Stomach smooth muscle (tissue), 2 donors: ENCODE data around the gene ZGPAT.

ENCODE experiments used
- H3K27ac ChIP-seq: one replicate; pipeline ENCODE4 v1.7.0; 2013; ENCODE audit warnings: mild to moderate bottlenecking, low read length, inconsistent platforms
- H3K27me3 ChIP-seq, 2 donors: one replicate each; pipeline ENCODE4 v1.7.0; 2013; ENCODE audit warnings: low read length in 2 of 2; ENCODE audit not compliant: insufficient read depth in 2 of 2, control insufficient read depth in 1 of 2
- H3K36me3 ChIP-seq, 2 donors: one replicate each; pipeline ENCODE4 v1.7.0; 2013; ENCODE audit warnings: low read length in 2 of 2; ENCODE audit not compliant: control insufficient read depth in 2 of 2, insufficient read depth in 2 of 2
- H3K4me1 ChIP-seq: one replicate; pipeline ENCODE4 v1.7.0; 2013; ENCODE audit warnings: low read length; ENCODE audit not compliant: control insufficient read depth, insufficient read depth
- H3K4me3 ChIP-seq, 2 donors: one replicate each; pipeline ENCODE4 v1.7.0; 2013; ENCODE audit warnings: low read length in 2 of 2
- H3K9ac ChIP-seq, 2 donors: one replicate each; pipeline ENCODE4 v1.7.0; 2013; ENCODE audit warnings: low read length in 2 of 2, mild to moderate bottlenecking in 1 of 2
- H3K9me3 ChIP-seq, 2 donors: one replicate each; pipeline ENCODE4 v1.7.0; 2013; ENCODE audit warnings: low read length in 2 of 2; ENCODE audit not compliant: control insufficient read depth in 2 of 2
- donor health status: healthy.
- donor health status: Pancreatic carcinoma.

The ZGPAT gene

DNA sequence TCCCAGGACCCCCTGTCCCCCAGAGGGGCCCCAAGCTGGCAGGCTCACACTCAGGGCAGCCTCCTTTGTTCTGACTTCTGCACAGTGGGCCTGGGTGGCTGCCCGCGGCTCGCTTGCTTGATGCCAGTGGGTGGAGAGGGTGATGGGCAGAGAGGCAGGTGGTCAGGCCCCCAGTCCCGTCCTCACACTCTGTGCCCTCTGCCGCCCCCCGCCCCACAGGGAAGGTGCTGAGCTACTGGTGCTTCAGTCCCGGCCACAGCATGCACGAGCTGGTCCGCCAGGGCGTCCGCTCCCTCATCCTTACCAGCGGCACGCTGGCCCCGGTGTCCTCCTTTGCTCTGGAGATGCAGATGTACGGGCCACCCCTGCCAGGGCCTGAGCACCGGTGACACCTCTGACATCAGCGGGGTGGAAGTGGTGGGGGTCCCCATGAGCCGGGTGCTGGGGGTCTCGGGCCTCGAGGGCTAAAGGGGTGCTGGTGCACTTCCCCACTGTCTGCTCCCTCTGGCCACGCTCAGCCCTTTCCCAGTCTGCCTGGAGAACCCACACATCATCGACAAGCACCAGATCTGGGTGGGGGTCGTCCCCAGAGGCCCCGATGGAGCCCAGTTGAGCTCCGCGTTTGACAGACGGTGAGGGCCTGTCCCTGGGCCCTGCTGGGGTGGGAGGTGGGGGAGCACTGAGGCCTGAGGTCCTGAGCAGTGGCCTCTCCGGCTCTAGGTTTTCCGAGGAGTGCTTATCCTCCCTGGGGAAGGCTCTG is 20.2 kb upstream of the ZGPAT start:
- no peaks in the 10 kb centered on the region for H3K9me3 ChIP-seq
- H3K27me3 ChIP-seq: no peaks in the 10 kb centered on the region
- H3K9ac ChIP-seq: no peak overlapping the region
- H3K27ac ChIP-seq: peak overlapping the region; percentile 66
- peak overlapping the region in 1 of 2 donors; percentile 15 for H3K4me3 ChIP-seq
- H3K36me3 ChIP-seq: no peaks in the 10 kb centered on the region
- H3K4me1 ChIP-seq: peaks cover 37% of the 10 kb centered on the region

DNA sequence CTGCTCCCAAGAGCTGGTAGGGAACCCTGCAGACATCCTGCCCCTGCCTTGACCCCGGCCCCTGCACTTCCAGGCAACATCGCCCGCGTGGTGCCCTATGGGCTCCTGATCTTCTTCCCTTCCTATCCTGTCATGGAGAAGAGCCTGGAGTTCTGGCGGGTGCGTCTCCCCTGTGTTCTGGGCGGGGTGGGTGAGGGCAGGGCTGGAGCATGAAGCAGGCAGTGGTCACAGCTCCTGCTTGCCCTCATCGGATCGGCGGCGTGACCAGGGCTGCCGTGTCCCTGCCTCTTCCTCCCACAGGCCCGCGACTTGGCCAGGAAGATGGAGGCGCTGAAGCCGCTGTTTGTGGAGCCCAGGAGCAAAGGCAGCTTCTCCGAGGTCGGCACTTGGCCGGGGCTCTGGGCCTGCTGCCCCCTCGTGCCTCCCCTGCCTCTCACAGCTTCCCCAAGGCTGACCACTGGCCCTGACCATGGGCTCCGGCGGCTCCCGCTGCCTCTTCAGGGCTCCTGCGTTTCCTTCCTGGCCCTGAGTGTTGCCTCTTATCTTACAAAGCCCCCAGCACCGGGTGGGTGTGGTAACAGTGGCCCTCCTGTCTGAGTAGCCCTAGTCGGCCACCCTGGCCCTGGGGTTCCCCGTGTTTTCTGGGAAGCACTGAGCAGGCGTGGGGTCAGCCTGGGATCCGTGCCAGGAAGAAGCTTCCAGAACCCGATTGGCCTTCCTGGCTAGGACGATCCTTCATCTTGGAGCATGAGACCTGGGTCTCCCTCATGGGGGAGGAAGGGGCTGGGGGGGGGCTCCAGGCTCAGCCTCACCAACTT is 19.4 kb upstream of the ZGPAT start:
- Histone ChIP-seq H3K9ac (no peak overlapping the region), H3K36me3 (no peaks in the 10 kb centered on the region), H3K27me3 (no peaks in the 10 kb centered on the region), H3K27ac (peak overlapping the region; percentile 66), H3K4me1 (peaks cover 29% of the 10 kb centered on the region), H3K9me3 (no peaks in the 10 kb centered on the region), H3K4me3 (no peak overlapping the region)

DNA sequence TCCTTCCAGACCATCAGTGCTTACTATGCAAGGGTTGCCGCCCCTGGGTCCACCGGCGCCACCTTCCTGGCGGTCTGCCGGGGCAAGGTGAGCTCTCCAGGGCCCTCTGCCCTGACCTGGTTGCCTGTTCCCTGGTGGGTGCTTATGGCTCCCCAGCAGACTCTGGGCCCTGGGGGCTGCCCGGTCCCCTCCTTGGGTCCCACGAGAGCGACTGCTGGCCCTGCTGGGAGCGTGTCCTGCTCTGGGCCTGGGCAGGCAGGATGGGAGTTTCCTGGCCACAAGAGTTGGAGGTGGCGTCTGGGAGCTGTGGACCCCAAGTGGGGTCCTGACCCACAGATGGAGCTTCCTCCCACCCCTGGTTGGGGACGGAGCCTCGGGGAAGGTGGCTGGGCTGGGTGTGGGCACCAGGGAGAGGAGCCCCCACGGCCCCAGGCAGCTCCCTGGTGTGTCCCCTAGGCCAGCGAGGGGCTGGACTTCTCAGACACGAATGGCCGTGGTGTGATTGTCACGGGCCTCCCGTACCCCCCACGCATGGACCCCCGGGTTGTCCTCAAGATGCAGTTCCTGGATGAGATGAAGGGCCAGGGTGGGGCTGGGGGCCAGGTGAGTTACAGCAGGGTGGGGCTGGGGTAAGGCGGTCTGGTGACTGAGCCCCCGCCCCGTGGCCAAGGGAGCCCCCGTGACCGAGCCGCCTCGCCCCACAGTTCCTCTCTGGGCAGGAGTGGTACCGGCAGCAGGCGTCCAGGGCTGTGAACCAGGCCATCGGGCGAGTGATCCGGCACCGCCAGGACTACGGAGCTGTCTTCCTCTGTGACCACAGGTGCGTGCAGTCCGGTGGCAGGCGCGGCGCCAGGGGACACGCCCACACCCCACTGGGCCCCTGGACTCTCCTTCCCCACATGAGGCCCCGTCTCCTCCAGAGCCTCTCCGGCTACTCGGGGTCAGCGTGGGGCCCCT is 18.5 kb upstream of the ZGPAT start:
- H3K4me1 ChIP-seq: peaks cover 28% of the 10 kb centered on the region

DNA sequence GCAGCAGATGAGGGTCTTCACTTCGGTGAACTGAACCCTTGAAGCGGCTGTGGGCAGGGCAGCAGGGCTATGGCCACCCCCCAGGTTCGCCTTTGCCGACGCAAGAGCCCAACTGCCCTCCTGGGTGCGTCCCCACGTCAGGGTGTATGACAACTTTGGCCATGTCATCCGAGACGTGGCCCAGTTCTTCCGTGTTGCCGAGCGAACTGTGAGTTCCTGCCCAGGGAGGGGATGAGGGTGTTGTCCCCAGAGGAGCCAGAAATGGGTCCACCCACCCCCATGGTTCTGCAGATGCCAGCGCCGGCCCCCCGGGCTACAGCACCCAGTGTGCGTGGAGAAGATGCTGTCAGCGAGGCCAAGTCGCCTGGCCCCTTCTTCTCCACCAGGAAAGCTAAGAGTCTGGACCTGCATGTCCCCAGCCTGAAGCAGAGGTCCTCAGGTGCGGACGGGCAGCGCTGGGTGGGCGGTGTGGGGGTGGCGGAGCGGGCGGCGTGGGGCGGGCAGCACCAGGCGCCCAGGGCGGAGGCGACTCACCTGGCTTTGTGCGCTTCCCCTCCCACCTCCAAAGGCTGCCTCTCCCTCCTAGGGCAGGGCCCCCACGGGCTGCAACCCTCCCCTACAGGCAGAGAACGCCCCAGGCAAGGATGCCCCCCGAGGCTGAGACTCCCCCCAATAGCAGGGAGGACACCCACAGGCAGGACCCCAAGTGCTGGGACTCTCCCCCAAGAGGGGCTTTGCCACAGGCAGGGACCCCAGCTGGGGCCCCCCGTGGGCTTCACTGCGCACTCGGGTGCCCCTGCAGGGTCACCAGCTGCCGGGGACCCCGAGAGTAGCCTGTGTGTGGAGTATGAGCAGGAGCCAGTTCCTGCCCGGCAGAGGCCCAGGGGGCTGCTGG is 17.6 kb upstream of the ZGPAT start:
- Histone ChIP-seq H3K27me3 (no peaks in the 10 kb centered on the region), H3K9me3 (no peaks in the 10 kb centered on the region), H3K27ac (no peak overlapping the region), H3K4me1 (peaks cover 28% of the 10 kb centered on the region), H3K36me3 (peaks cover 0 to 3% of the 10 kb centered on the region in 2 donors), H3K4me3 (no peak overlapping the region), H3K9ac (no peak overlapping the region)

More for the DNA sequence above, 18.5 kb upstream of the ZGPAT start:
- Histone ChIP-seq H3K27me3 (no peaks in the 10 kb centered on the region), H3K4me3 (no peak overlapping the region), H3K27ac (peak overlapping the region; percentile 37), H3K9me3 (no peaks in the 10 kb centered on the region), H3K9ac (no peak overlapping the region), H3K36me3 (peaks cover 0 to 3% of the 10 kb centered on the region in 2 donors)

DNA sequence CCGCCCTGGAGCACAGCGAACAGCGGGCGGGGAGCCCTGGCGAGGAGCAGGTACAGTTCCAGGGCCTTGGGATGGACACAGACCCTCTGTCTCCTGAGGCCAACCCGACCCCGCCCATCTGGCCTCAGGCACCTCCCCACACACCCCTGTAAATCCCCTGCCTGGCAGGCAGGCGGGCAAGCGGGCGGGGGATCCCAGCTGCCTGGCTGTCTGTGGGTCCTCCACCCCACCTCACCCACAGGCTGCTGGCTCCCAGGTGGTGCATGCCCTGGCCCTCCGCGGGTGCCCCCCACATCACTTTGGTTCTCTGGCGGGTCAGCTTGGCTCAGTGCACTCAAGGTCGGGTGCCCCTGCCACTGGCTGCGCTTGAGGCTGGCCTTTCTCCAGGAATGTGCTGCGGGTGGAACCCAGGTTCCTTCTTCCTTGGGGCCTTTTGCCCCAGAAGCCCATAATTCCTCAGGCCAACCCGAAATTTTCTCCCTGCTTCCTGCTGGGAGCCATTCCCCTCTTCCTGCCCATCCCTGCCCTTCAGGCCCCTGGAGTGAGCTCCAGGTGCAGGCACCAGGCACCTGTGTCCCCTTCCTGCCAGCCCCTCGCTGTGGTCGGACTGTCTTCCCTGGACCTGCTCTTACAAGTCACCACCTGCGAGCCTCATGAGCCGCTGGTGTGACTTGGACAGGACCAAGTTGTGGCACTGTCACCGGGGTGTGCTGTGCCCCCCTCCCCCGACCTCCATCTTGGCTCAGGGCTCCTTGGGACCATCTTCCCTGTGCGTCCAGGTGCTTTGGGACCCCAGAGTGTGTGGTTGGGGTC is 16.7 kb upstream of the ZGPAT start:
- Histone ChIP-seq H3K27ac (no peak overlapping the region), H3K4me1 (peaks cover 24% of the 10 kb centered on the region), H3K9me3 (no peaks in the 10 kb centered on the region), H3K4me3 (no peak overlapping the region), H3K9ac (no peak overlapping the region), H3K36me3 (peaks cover 0 to 5% of the 10 kb centered on the region in 2 donors), H3K27me3 (no peaks in the 10 kb centered on the region)

DNA sequence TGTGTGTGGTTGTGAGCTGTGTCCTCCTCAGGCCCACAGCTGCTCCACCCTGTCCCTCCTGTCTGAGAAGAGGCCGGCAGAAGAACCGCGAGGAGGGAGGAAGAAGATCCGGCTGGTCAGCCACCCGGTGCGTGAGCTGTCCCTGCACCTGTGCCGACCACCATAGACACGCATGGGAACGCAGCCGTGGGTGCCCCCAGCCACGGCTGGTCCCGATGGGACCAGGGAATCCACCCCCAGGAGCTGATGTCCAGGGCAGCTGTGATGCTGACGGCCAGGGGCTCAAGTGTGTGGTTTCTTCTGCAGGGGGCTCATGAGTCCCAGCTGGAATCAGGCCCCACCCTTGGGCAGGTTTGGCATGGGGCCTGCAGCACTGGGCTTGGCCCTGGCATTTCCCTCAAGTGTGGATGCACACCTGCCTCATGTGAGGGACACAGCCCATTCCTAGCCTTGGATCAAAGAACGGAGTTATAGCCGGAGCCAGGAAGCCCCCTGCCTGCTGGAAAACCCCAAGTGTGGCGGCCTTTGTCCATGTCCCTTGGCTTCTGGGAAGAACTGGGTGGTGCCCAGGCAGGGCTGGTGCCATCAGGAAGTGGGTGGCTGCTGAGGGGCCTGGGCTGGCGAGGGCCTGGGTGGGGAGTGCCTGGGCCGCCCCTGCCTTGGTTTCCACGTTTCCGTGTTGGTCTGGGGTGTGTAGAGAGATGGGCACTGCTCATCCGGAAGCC is 16.0 kb upstream of the ZGPAT start:
- Histone ChIP-seq H3K27me3 (no peaks in the 10 kb centered on the region), H3K36me3 (peaks cover 0 to 5% of the 10 kb centered on the region in 2 donors), H3K27ac (no peak overlapping the region), H3K9me3 (no peaks in the 10 kb centered on the region), H3K9ac (no peak overlapping the region), H3K4me3 (no peak overlapping the region), H3K4me1 (peaks cover 20% of the 10 kb centered on the region)

DNA sequence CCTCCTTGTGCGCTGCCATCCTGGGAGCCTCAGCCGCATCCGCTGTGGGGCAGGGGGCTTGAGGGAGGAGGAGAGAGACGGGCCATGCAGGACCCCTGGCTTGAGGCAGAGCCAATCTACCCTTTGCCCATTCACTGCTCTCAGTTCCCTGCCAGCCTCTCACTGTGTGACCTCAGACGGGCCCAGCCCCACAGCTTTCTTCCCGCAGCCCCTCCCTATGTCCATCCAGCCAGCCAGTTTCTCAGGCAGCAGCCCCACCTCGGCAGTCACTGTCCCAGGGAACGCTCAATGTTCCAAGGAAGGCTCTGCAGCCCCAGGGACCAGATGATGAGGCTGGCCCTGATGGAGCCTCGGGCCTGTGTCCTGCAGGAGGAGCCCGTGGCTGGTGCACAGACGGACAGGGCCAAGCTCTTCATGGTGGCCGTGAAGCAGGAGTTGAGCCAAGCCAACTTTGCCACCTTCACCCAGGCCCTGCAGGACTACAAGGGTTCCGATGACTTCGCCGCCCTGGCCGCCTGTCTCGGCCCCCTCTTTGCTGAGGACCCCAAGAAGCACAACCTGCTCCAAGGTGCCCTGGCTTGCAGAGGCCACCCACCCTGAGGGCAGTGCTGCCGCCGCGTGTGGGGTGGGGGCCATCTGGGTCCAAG is 15.3 kb upstream of the ZGPAT start:
- H3K27ac ChIP-seq: no peak overlapping the region
- peaks cover 0 to 5% of the 10 kb centered on the region in 2 donors for H3K36me3 ChIP-seq
- H3K4me3 ChIP-seq: no peak overlapping the region
- peaks cover 20% of the 10 kb centered on the region for H3K4me1 ChIP-seq
- H3K27me3 ChIP-seq: no peaks in the 10 kb centered on the region
- H3K9ac ChIP-seq: no peak overlapping the region
- no peaks in the 10 kb centered on the region for H3K9me3 ChIP-seq

DNA sequence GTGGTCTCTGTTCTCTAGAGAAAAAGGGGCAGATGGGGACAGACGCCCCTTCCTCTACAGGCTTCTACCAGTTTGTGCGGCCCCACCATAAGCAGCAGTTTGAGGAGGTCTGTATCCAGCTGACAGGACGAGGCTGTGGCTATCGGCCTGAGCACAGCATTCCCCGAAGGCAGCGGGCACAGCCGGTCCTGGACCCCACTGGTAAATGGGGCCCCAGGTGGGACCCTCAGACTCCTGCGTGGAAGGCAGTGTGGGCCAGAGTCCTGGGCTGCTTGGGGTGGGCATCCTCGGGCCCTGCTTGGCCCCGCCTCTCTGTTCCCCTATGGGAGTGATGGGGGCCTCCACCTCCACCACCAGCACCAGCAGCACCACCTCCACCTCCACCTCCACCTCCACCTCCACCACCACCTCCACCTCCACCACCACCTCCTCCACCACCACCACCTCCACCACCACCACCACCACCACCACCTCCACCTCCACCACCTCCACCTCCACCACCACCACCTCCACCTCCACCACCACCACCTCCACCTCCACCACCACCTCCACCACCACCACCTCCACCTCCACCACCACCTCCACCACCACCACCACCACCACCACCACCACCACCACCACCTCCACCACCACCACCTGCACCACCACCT is 14.6 kb upstream of the ZGPAT start:
- Histone ChIP-seq H3K4me1 (peaks cover 16% of the 10 kb centered on the region), H3K27me3 (no peaks in the 10 kb centered on the region), H3K4me3 (no peak overlapping the region), H3K9ac (no peak overlapping the region), H3K27ac (no peak overlapping the region), H3K9me3 (no peaks in the 10 kb centered on the region), H3K36me3 (peaks cover 0 to 5% of the 10 kb centered on the region in 2 donors)
